ENCODE measurements around the gene NEK7. TPM values are rescaled to one million over a fixed set of nuclear protein-coding genes. Genes with fewer than 3 reads are reported as not detected.

NEK7 gene
- total and polyA plus RNA-seq, 9 of the 15 experiments (the other 6 are each of a cell fraction or from before 2014, with no cell fraction given): 8.5 to 37.3 (median 27.7) TPM

DNA sequence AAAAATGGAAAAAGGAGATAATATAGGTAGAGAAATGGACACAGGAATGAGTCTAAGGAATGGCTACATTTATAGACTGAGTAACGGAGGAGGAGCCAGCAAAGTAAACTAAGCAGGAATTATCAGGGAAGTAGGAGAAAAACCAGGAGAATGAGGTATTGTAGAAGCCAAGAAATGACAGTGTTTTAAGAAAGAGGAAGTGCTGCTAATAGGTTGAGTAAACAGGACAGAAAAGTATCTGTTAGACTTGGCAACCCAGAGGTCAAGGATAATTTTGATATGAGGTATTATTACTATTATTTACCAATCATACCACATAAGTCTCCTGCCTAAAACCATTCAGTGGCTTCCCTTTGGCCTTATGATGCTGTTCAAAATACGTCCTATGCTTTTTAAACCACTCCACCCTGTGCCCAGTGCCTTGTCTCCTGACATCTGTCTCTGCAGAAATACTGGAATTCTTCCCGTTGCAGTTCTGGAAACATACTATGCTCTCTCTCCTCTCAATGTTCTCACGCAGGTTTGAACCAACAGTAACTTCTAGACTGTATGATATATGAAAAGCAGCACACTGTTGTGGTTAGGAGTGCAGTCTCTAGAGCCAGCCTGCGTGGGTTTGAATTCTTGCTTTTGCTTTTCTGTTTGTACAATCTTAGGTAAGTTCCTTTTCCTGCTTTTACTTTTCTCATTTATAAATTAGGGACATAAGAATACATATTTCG is 24.6 kb upstream of the NEK7 start (continued):
- TF ChIP-seq, protein P1, sequence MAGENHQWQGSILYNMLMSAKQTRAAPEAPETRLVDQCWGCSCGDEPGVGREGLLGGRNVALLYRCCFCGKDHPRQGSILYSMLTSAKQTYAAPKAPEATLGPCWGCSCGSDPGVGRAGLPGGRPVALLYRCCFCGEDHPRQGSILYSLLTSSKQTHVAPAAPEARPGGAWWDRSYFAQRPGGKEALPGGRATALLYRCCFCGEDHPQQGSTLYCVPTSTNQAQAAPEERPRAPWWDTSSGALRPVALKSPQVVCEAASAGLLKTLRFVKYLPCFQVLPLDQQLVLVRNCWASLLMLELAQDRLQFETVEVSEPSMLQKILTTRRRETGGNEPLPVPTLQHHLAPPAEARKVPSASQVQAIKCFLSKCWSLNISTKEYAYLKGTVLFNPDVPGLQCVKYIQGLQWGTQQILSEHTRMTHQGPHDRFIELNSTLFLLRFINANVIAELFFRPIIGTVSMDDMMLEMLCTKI (IDR thresholded peaks at IDR 0.05; ENCODE audit: partially characterized antibody): no peak

DNA sequence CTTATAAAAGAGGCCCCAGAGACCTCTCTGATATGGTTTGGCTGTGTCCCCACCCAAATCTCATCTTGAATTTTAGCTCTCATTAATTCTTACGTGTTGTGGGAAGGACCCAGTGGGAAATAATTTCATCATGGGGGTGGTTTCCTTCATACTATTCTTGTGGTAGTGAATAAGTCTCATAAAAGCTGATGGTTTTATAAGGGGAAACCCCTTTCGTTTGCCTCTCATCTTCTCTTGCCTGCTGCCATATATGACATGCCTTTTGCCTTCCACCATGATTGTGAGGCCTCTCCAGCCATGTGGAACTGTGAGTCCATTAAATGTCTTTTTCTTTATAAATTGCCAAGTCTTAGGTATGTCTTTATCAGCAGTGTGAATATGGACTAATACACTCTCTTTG is 22.5 kb upstream of the NEK7 start:
- CTCF ChIA-PET (ENCODE audit: low intra/inter-chr PET ratio): no interaction called here
- Histone ChIP-seq H3K9me3 (replicated peaks; ENCODE audit: control insufficient read depth, insufficient read depth, low read depth, low read length) (no peaks in the 10 kb centered on the region), H4K20me1 (replicated peaks; ENCODE audit: control insufficient read depth, insufficient read depth, low read length) (no peaks in the 10 kb centered on the region), H2AFZ (ENCODE audit: low read depth, low read length) (no peak overlapping the region), H3K4me2 (ENCODE audit: insufficient read depth, low read length) (no peak overlapping the region), H3K4me3 (no peak overlapping the region), H3K9ac (ENCODE audit: insufficient read depth in 1 of 2, low read depth in 2 of 2, low read length in 2 of 2) (no peak overlapping the region), H3K36me3 (ENCODE audit: control insufficient read depth, insufficient read depth, low read length) (no peaks in the 10 kb centered on the region), H3K9me1 (ENCODE audit: control insufficient read depth, insufficient read depth, low read length) (no peaks in the 10 kb centered on the region), H3K79me2 (ENCODE audit: control insufficient read depth, insufficient read depth, low read length) (no peaks in the 10 kb centered on the region), H3K4me1 (replicated peaks in 1 of 2; ENCODE audit: control insufficient read depth in 2 of 2, insufficient read depth in 2 of 2, low read length in 2 of 2) (no peaks in the 10 kb centered on the region; a peak in 1 of 5 replicates), H3K27me3 (ENCODE audit: control insufficient read depth in 2 of 2, insufficient read depth in 2 of 2, low read length in 2 of 2) (no peaks in the 10 kb centered on the region), H3K27ac (ENCODE audit: extremely low read depth, low read depth, low read length) (no peak overlapping the region)
- WGBS (ENCODE audit: insufficient coverage, low coverage, missing lambda C conversion rate): 26% methylated on average over 2 of the region's 2 CpGs
- BruUV-seq (replicated peaks): no TSS peak
- DNase-seq (ENCODE audit: extremely low read depth in 1 of 4, low spot score in 3 of 4) (no peak), ATAC-seq (no peak), FAIRE-seq (no peak)
- intact Hi-C loops (cut with micrococcal nuclease) (no loop called here), in situ Hi-C loops (cut with MboI) (no loop called here)
- TF ChIP-seq CSDE1 (IDR thresholded peaks at IDR 0.05) (no peak), RBM25 (IDR thresholded peaks at IDR 0.05; ENCODE audit: low read depth, low read length, severe bottlenecking) (no peak), FOXP1 (CRISPR knock-in tag; IDR thresholded peaks at IDR 0.05) (no peak), SP2 (IDR thresholded peaks at IDR 0.05; ENCODE audit: extremely low read depth, low read depth, low read length, poor library complexity, severe bottlenecking) (no peak), DPF2 (IDR thresholded peaks at IDR 0.05) (no peak), ZEB2 (IDR thresholded peaks at IDR 0.05) (no peak), SAFB (IDR thresholded peaks at IDR 0.05; ENCODE audit: borderline replicate concordance, low read depth, low read length) (no peak)
- POLR2A ChIA-PET: no interaction called here
